GM10847 (cell line): ENCODE data around the gene HTD2.

Experiments
- POLR2A ChIP-seq: IDR thresholded peaks from 2 replicates; pipeline ENCODE4 v1.6.1; 2011; ENCODE audit not compliant: insufficient read length; ENCODE audit errors: extremely low read depth

The HTD2 gene

GRCh38 chr3:58366699-58367098 is 60.4 kb downstream of the HTD2 start:
- TF ChIP-seq POLR2A = no peak

GRCh38 chr3:58369038-58369437 is 62.7 kb downstream of the HTD2 start:
- no peak for TF ChIP-seq POLR2A
